Central memory CD8-positive, alpha-beta T cell (primary cell): Measurements from ENCODE around the gene GAB3.
A peak's percentile ranks its signal among the peaks of the same experiment; 100 is the strongest.

Experiments
- ATAC-seq: fragments of 150-1000 bp; cut with Tn5 transposase; replicated peaks from 2 replicates; pipeline ENCODE4 v1.10.0; 2022; ENCODE audit warnings: mild to moderate bottlenecking, moderate FRiP score, moderate number of reproducible peaks; ENCODE audit not compliant: poor library complexity, severe bottlenecking; ENCODE audit errors: extremely low read depth
- DNase-seq, 2 donors: peaks; one replicate each; pipeline ENCODE4 v3.0.0; 2021; ENCODE audit warnings: low spot score in 2 of 2
- H3K27ac Mint-ChIP-seq: one replicate; pipeline ENCODE4 v1.8.0; 2022; ENCODE audit warnings: low read depth, mild to moderate bottlenecking, moderate library complexity, mixed read lengths
- H3K27me3 Mint-ChIP-seq: one replicate; pipeline ENCODE4 v1.8.0; 2022; ENCODE audit warnings: mixed read lengths
- H3K36me3 Mint-ChIP-seq: one replicate; pipeline ENCODE4 v1.8.0; 2022; ENCODE audit warnings: mild to moderate bottlenecking, moderate library complexity, mixed read lengths; ENCODE audit not compliant: insufficient read depth
- H3K4me1 Mint-ChIP-seq: one replicate; pipeline ENCODE4 v1.8.0; 2022; ENCODE audit warnings: mixed read lengths
- H3K4me3 Mint-ChIP-seq: one replicate; pipeline ENCODE4 v1.8.0; 2022; ENCODE audit warnings: mild to moderate bottlenecking, moderate library complexity, mixed read lengths
- H3K9me3 Mint-ChIP-seq: one replicate; pipeline ENCODE4 v1.8.0; 2022; ENCODE audit warnings: mixed read lengths

The GAB3 gene

DNA sequence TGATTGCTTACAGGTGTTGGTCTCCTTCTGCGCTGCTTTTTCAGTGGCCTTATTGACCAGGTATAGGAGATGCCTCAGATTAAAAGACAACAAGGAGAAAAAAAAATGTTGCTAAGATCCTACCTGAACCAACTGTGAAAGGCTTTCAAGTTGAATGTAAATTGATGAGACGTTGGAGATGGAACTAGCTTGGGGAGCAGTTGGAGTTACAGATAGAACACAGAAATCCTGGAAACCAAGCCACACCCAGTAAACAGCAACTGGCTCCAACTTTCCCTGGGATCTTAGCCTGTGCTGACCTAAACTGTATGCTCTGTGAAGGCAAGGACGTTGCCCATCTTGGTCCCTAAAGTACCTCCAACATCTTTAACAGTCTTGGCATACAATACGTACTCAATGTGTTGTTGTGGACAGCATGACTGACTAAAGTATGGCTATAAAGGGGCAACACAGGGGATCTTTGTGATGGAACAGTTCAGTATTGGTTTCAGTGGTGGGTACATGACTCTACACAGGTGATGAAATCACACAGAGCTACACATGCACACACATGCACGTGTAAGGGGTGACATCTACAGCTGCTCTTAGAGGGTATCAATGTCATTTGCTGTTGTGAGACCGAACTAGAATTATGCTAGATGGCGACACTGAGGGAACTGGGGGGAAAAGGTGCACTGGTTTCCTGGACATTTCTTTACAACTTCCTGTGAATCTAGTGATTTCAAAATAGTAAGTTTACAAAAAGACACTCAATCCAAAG, 22.3 kb downstream of the GAB3 start:
- DNase-seq (no peak), ATAC-seq (no peak)
- Mint-ChIP-seq H3K4me1 (peaks cover 92% of the 10 kb centered on the region), H3K27me3 (no peaks in the 10 kb centered on the region), H3K36me3 (peaks cover 10% of the 10 kb centered on the region), H3K27ac (peak overlapping the region; percentile 91), H3K4me3 (peak overlapping the region; percentile 27), H3K9me3 (no peaks in the 10 kb centered on the region)

DNA sequence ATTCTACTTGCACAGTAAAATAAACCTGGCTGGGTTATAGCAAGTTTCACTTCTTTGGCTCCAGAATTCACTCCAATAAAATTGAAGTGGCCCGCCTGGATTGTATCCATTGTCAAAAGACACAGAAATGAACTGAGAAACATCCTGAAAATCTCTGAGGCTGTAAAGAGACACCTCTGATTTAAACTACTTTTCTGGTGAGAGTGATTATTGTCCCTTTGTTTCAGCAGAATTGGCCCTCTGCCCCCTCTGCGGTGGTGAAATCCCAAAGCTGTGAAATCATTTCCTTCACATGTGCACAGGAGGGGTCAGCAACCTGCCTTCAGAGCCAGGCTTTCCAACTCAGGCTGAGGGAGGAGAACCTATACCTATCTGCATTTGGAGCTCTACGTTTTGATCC, 23.0 kb downstream of the GAB3 start:
- Mint-ChIP-seq H3K36me3 (peaks cover 10% of the 10 kb centered on the region), H3K27ac (no peak overlapping the region), H3K4me1 (peaks cover 92% of the 10 kb centered on the region), H3K4me3 (no peak overlapping the region), H3K27me3 (no peaks in the 10 kb centered on the region), H3K9me3 (no peaks in the 10 kb centered on the region)
- ATAC-seq (no peak), DNase-seq (no peak)

DNA sequence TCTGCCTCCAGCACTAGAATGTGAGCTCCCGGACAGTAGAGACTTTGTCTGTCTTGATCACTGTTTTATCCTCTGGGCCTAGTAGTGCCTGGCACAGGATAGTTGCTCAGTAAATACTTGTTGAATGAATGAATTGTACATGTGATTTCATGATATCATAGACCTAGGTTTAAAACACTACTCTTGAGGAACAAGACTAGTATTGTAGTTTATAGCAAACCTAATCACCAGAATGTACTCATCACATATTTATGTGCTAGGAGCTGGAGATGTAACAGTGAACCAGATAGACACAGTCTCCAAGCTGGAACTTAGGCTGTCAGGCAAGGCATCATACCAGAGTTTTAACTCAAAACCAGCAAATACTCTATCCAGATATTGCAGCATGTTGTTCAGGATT, 23.5 kb downstream of the GAB3 start:
- H3K4me3 Mint-ChIP-seq = no peak overlapping the region
- H3K36me3 Mint-ChIP-seq = peaks cover 10% of the 10 kb centered on the region

DNA sequence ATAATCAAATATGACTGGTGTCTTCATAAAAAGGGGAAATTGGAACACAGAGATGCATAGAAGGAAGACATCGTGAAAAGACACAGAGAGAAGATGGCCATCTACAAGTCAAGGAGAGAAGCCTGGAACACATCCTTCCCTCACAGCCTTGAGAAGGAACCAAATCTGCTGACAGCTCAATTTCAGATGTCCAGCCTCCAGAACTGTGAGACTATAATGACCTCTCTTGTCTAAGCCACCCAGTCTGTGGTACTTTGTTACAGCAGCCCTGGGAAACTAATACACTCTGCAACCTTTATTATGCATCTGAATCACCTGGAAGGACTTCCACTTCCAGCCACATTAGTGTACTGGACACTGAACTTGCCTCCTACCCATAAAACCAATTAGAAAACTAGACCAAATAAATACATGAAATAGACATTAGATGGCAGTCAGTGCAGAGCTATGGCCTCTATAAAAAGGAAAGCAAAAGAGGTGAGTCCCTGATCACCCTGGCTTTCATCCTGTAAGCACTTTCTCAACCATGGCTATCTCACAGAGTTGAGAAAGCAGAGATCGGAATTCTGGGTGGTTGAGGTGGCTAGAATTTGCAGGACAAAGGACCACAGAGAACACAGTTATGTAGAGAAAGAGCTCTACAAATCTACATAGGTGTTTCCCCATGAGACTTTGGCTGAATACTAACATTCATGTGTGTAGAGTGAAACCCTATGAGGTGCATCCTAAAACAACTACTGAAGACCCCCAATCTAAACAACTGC, 25.7 kb downstream of the GAB3 start:
- Mint-ChIP-seq H3K27ac (peak overlapping the region; percentile 52), H3K4me1 (peaks cover 81% of the 10 kb centered on the region), H3K36me3 (peaks cover 5% of the 10 kb centered on the region), H3K4me3 (peak overlapping the region; percentile 46), H3K9me3 (no peaks in the 10 kb centered on the region), H3K27me3 (no peaks in the 10 kb centered on the region)
- ATAC-seq (peak; percentile 79), DNase-seq (no peak)

More for the DNA sequence above, 23.5 kb downstream of the GAB3 start:
- ATAC-seq (no peak), DNase-seq (no peak)
- Mint-ChIP-seq H3K27ac (peak overlapping the region; percentile 52), H3K9me3 (no peaks in the 10 kb centered on the region), H3K4me1 (peaks cover 91% of the 10 kb centered on the region), H3K27me3 (no peaks in the 10 kb centered on the region)

DNA sequence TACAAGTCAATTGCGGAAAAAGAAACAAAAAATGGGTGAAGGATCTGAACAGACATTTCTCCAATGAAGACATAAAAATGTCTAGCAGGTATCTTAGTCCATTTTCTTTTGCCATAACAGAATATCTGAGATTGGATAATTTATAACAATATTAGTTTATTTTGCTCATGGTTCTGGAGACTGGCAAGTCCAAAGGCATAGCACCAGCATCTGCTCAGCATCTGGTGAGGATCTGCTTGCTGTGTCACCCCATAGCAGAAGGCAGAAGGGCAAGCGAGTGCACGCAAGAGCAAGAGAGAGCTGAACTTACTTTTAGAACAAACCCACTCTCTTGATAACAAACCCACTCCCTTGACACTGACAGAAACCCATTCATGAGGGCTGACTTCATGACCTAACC, 29.7 kb downstream of the GAB3 start:
- Mint-ChIP-seq H3K27ac (no peak overlapping the region), H3K36me3 (peaks cover 7% of the 10 kb centered on the region), H3K27me3 (no peaks in the 10 kb centered on the region), H3K4me3 (no peak overlapping the region), H3K4me1 (peaks cover 79% of the 10 kb centered on the region), H3K9me3 (no peaks in the 10 kb centered on the region)
- DNase-seq = no peak
- ATAC-seq = no peak

DNA sequence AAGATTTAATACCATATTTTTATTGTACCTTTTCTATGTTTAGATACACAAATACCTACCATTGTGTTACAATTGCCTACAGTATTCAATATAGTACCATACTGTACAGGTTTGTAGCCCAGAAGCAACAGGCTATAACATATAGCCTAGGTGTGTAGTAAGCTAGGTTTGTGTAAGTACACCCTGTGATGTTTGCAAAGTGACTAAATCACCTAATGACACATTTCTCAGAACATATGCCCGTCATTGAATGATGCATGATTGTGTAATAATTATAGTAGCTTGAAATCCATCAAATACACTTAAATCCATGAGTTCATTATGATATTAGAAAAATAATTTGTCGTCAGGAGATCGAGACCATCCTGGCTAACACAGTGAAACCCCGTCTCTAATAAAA, 30.8 kb downstream of the GAB3 start:
- Mint-ChIP-seq H3K4me1 (peaks cover 72% of the 10 kb centered on the region), H3K27me3 (no peaks in the 10 kb centered on the region), H3K4me3 (no peak overlapping the region), H3K27ac (no peak overlapping the region), H3K9me3 (no peaks in the 10 kb centered on the region), H3K36me3 (peaks cover 9% of the 10 kb centered on the region)
- ATAC-seq (no peak), DNase-seq (no peak)

DNA sequence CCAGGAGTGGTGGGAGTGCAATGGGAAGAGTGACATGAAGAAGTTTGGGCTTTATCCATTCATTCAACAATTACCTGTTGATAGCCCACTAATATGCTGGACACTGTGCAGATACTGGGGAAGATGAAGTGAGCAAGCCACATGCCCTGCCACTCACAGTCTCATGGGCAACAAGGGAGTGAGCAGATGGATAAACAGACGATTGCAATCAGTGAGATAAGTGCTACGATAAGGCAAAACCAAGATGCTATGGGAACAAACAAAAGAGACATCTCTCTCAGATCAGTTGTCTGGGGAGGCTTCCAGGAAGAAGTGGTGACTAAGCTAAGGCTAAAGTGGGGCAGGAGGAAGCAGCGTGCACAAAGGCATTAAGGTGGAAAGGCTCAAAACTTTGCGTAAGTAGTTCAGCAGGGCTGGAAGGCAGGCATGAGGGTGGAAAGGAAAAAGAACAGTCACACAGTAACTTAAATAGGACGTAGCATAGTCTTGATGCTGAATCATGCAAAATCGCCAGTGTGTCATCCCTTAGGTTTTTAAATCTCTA, 31.7 kb downstream of the GAB3 start:
- H3K9me3 Mint-ChIP-seq = no peaks in the 10 kb centered on the region
- peak overlapping the region; percentile 55 for H3K4me3 Mint-ChIP-seq
- H3K27me3 Mint-ChIP-seq = no peaks in the 10 kb centered on the region
- ATAC-seq (peak; percentile 61), DNase-seq (no peak)
- H3K4me1 Mint-ChIP-seq = peaks cover 69% of the 10 kb centered on the region
- H3K27ac Mint-ChIP-seq = peak overlapping the region; percentile 99
- peaks cover 11% of the 10 kb centered on the region for H3K36me3 Mint-ChIP-seq

DNA sequence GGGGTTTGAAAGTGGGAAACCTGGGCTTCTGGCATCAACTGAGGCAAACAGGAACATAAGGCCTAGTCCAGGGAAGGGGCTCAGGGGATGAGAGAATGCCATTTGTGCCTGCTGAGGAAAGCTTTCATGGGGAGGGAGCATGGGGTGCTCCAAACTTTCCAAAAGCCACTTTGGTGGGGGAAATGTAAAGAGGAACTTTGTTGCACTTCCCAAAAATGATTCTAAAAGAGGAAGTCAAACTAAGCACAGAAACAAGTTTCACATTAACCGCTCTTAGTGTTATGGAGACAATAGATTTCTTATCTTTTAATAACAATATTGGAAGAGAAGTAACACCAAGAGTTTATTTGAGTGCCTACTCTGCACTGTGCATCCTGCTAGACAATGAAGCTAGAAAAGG, 32.3 kb downstream of the GAB3 start:
- no peak for ATAC-seq
- DNase-seq = no peak
- H3K36me3 Mint-ChIP-seq = peaks cover 13% of the 10 kb centered on the region
- no peaks in the 10 kb centered on the region for H3K9me3 Mint-ChIP-seq
- H3K4me1 Mint-ChIP-seq = peaks cover 67% of the 10 kb centered on the region
- peak overlapping the region; percentile 55 for H3K4me3 Mint-ChIP-seq
- no peaks in the 10 kb centered on the region for H3K27me3 Mint-ChIP-seq
- peak overlapping the region; percentile 99 for H3K27ac Mint-ChIP-seq

DNA sequence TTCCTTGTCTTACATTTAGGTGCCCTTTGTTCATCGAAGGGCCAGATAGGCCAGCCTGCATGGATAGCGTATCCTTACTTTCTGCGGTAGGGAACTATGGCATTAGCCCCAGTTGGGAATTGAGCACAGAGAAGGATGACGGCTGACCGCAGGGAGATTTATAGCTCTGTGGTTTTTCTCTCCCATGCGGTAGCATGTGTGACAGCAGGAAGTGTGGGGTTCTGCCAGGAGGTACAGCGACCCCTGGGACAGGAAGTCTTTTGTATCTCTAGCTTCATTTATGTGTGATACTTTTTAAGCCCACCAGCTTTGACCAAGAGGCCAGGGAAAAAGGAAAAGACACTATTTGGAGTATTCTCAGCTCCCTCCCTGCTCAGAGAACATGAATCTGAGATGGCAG, 33.1 kb downstream of the GAB3 start:
- H3K27me3 Mint-ChIP-seq = no peaks in the 10 kb centered on the region
- H3K27ac Mint-ChIP-seq = peak overlapping the region; percentile 99
- H3K36me3 Mint-ChIP-seq = peaks cover 13% of the 10 kb centered on the region
- H3K9me3 Mint-ChIP-seq = no peaks in the 10 kb centered on the region
- H3K4me3 Mint-ChIP-seq = peak overlapping the region; percentile 55
- ATAC-seq (no peak), DNase-seq (no peak)
- H3K4me1 Mint-ChIP-seq = peaks cover 65% of the 10 kb centered on the region

DNA sequence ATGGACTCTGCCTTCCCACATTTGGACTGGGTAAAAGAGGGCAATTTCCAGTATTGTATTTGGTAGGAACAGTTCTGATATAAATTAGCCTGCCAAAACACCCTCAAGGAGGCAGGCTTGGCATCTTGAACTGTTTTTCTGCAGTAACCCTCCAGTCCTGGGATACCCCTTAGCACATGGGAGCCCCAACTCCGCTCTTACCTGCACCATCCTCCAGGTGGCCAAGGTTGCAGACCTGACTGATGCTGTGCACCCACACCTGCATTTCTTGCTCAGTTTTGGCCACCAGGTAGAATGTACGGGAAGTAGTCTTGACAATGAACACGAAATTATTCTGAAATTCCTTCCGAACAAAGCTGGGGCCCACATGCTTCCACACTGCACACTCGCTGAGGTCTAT, 35.1 kb downstream of the GAB3 start:
- H3K4me1 Mint-ChIP-seq = peaks cover 65% of the 10 kb centered on the region
- no peak overlapping the region for H3K27ac Mint-ChIP-seq
- H3K9me3 Mint-ChIP-seq = no peaks in the 10 kb centered on the region
- peaks cover 27% of the 10 kb centered on the region for H3K36me3 Mint-ChIP-seq
- ATAC-seq = no peak
- no peak for DNase-seq
- no peaks in the 10 kb centered on the region for H3K27me3 Mint-ChIP-seq
- peak overlapping the region; percentile 55 for H3K4me3 Mint-ChIP-seq

DNA sequence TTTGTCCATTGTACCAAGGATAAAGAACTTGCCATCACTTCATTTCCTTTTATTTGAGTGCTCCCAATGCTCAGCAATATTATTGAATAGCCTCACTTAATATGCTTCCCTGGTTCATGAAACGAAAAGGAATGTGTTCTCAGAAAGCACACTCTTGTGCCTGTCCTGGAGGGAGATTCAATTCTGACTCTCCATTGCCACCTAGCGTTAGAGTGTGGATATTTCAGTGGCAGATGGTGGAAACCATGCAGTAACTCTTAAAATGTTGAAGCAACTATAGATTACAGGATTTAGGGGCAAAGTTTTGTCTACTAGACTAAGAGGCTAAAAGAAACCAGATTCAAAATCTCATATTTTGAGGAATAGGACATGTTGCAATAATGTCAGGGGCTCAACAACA, 36.0 kb downstream of the GAB3 start:
- Mint-ChIP-seq H3K4me1 (peaks cover 67% of the 10 kb centered on the region), H3K36me3 (peaks cover 30% of the 10 kb centered on the region), H3K9me3 (no peaks in the 10 kb centered on the region), H3K4me3 (no peak overlapping the region), H3K27ac (no peak overlapping the region), H3K27me3 (no peaks in the 10 kb centered on the region)
- ATAC-seq (no peak), DNase-seq (peak in 1 of 2 donors; percentile 39)

DNA sequence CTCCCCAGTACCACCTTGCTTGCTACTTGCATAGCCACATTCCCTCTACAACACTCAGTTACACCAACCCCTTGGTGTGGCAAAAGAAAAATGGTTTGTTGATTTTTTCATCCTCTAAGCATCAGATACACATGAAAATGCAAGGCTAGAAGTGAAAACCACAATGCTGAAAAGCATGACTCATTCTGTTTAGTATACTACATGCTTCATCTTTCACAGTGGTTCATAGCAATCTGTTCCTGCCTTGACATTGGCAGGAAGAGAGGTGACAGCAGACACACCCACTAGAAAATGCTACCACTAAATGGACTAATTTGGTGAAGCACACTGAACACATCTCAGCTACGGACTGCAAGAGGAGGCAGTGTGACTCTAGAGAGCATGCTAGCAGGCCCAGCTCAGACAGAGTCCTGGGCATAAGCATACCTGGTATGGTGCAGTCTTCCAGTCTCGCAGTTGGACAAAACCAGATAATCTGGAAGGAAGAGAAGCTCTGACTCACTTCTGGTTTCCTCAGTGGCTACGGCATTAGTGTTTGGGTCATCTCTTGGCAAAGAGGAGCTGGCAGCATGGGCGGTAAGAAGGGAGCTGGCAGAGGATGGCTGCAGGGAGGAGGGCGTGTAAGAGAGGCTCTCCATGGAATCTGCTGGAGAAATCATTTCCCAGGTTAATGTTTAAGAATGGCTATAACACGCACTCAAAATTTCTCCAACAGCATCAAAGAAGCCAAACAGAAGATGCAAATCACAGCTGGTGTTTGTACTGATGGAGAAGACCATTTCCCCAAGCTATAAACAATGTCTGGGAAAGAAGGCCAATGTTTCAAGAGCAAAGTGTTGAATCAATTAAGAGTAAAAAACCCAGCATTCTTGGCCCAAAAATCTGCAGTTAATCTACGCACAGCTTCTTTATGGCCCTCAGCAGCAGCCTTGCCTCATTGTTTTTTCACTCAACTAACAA, 37.8 kb downstream of the GAB3 start:
- peak overlapping the region; percentile 84 for H3K27ac Mint-ChIP-seq
- DNase-seq (peak in 1 of 2 donors; percentile 34), ATAC-seq (peak; percentile 97)
- no peaks in the 10 kb centered on the region for H3K27me3 Mint-ChIP-seq
- peaks cover 51% of the 10 kb centered on the region for H3K4me1 Mint-ChIP-seq
- peaks cover 33% of the 10 kb centered on the region for H3K36me3 Mint-ChIP-seq
- H3K9me3 Mint-ChIP-seq = no peaks in the 10 kb centered on the region
- H3K4me3 Mint-ChIP-seq = peak overlapping the region; percentile 71
